Trophoblast cell (in vitro differentiated cells and primary cell): ENCODE results near the gene C17orf67.

Source experiments
- DNase-seq, 2 donors: peaks; one replicate each; pipeline ENCODE4 v3.0.0-alpha.2; 2016
- H2AFZ ChIP-seq: 2 replicates; pipeline ENCODE4 v1.6.1; 2013; ENCODE audit warnings: low read length, moderate library complexity, mild to moderate bottlenecking; ENCODE audit not compliant: insufficient read depth, poor library complexity
- H2AK5ac ChIP-seq: 2 replicates; pipeline ENCODE4 v1.6.1; 2013; ENCODE audit warnings: mild to moderate bottlenecking, low read length
- H2BK120ac ChIP-seq: 2 replicates; pipeline ENCODE4 v1.6.1; 2013; ENCODE audit warnings: low read length, mild to moderate bottlenecking, moderate library complexity; ENCODE audit not compliant: insufficient read depth, poor library complexity
- H2BK12ac ChIP-seq: 2 replicates; pipeline ENCODE4 v1.6.1; 2013; ENCODE audit warnings: mild to moderate bottlenecking, low read length, moderate library complexity
- H2BK5ac ChIP-seq: 2 replicates; pipeline ENCODE4 v1.6.1; 2013; ENCODE audit warnings: low read length, low read depth, moderate library complexity, mild to moderate bottlenecking; ENCODE audit not compliant: poor library complexity
- H3K14ac ChIP-seq: 2 replicates; pipeline ENCODE4 v1.6.1; 2013; ENCODE audit warnings: mild to moderate bottlenecking, low read length
- H3K18ac ChIP-seq: 2 replicates; pipeline ENCODE4 v1.6.1; 2013; ENCODE audit warnings: mild to moderate bottlenecking, low read length
- H3K23ac ChIP-seq: 2 replicates; pipeline ENCODE4 v1.6.1; 2013; ENCODE audit warnings: low read length
- H3K27ac ChIP-seq: 2 replicates; pipeline ENCODE4 v1.5.1; 2013; ENCODE audit warnings: low read depth, mild to moderate bottlenecking, inconsistent platforms, low read length, moderate library complexity
- H3K27me3 ChIP-seq: 2 replicates; pipeline ENCODE4 v1.6.1; 2013; ENCODE audit warnings: inconsistent platforms, mild to moderate bottlenecking, low read length, moderate library complexity; ENCODE audit not compliant: insufficient read depth
- H3K36me3 ChIP-seq, 2 experiments: 1 replicate in 1 of 2; 2 replicates in 1 of 2; pipeline ENCODE4 v1.6.1; 2013; ENCODE audit warnings: low read length in 2 of 2, mild to moderate bottlenecking in 2 of 2, moderate library complexity in 1 of 2; ENCODE audit not compliant: insufficient read depth in 2 of 2, control insufficient read depth in 1 of 2
- H3K4ac ChIP-seq: 2 replicates; pipeline ENCODE4 v1.6.1; 2013; ENCODE audit warnings: low read depth, mild to moderate bottlenecking, low read length, moderate library complexity
- H3K4me1 ChIP-seq, 2 experiments: 1 replicate in 1 of 2; 2 replicates in 1 of 2; pipeline ENCODE4 v1.6.1; 2013; ENCODE audit warnings: low read length in 2 of 2, mild to moderate bottlenecking in 2 of 2, moderate library complexity in 1 of 2; ENCODE audit not compliant: insufficient read depth in 2 of 2, control insufficient read depth in 1 of 2
- H3K4me2 ChIP-seq: 2 replicates; pipeline ENCODE4 v1.6.1; 2013; ENCODE audit warnings: inconsistent platforms, mild to moderate bottlenecking, low read length, moderate library complexity
- H3K4me3 ChIP-seq: 2 replicates; pipeline ENCODE4 v1.5.1; 2013; ENCODE audit warnings: mild to moderate bottlenecking, low read depth, low read length, inconsistent platforms
- H3K79me1 ChIP-seq: one replicate; pipeline ENCODE4 v1.6.1; 2013; ENCODE audit warnings: low read length
- H3K79me2 ChIP-seq: 2 replicates; pipeline ENCODE4 v1.6.1; 2013; ENCODE audit warnings: low read length, mild to moderate bottlenecking; ENCODE audit not compliant: control insufficient read depth, insufficient read depth, poor library complexity
- H3K9ac ChIP-seq: 2 replicates; pipeline ENCODE4 v1.6.1; 2013; ENCODE audit warnings: mild to moderate bottlenecking, low read length
- H3K9me3 ChIP-seq: 2 replicates; pipeline ENCODE4 v1.6.1; 2013; ENCODE audit warnings: low read depth, mild to moderate bottlenecking, control low read depth, inconsistent platforms, low read length; ENCODE audit not compliant: insufficient read depth
- H4K12ac ChIP-seq: 2 replicates; pipeline ENCODE4 v1.6.1; 2013; ENCODE audit warnings: low read depth, mild to moderate bottlenecking, low read length, moderate library complexity
- H4K8ac ChIP-seq: 2 replicates; pipeline ENCODE4 v1.6.1; 2013; ENCODE audit warnings: low read depth, mild to moderate bottlenecking, low read length, moderate library complexity
- H4K91ac ChIP-seq: one replicate; pipeline ENCODE4 v1.6.1; 2013; ENCODE audit warnings: low read depth, mild to moderate bottlenecking, low read length, moderate library complexity
- WGBS: extraction: QIAGEN DNeasy Blood & Tissue Kit; methylation state at CpG from one replicate; pipeline ENCODE4 v1.1.7; 2013; ENCODE audit warnings: missing lambda C conversion rate; ENCODE audit not compliant: insufficient read length, insufficient coverage; ENCODE audit errors: extremely low coverage; 5-methylcytosine and 5-hydroxymethylcytosine counted together

C17orf67 gene

DNA sequence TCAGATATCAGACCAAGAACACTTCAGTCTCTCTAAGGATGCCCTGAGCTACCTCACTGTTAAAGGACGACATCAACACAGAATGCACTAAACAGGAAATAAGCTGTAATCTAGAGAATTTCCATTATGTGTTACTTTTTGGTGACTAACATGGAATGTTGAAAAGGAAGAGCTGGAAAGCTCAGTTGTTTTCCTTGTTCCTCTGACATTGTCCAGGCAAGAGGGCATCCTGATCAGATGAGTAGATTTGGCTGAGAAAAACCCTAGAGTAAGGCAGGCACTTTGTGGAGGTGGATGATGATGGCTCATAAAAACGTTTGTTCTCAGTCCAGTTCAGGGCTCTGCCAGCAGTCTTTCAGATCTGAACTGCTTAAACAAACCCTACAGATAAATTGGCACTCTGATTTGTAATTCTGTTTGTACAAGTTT lies 34.2 kb upstream of the C17orf67 start:
- no peaks in the 10 kb centered on the region for H3K79me2 ChIP-seq
- H4K91ac ChIP-seq: no peak overlapping the region
- H3K79me1 ChIP-seq: peaks cover 1% of the 10 kb centered on the region
- H3K23ac ChIP-seq: no peak overlapping the region
- peak overlapping the region; percentile 73 for H3K27ac ChIP-seq
- no peak overlapping the region for H3K9ac ChIP-seq
- H3K4ac ChIP-seq: no peak overlapping the region
- peak overlapping the region; percentile 9 for H3K4me2 ChIP-seq
- no peak overlapping the region for H2BK5ac ChIP-seq
- no peak overlapping the region for H3K14ac ChIP-seq
- peak; percentile 62 to 83 for DNase-seq
- H4K12ac ChIP-seq: no peak overlapping the region
- H3K9me3 ChIP-seq: no peaks in the 10 kb centered on the region
- H3K4me1 ChIP-seq: peaks cover 3 to 9% of the 10 kb centered on the region in 2 experiments
- no peak overlapping the region for H2AFZ ChIP-seq
- no peak overlapping the region for H4K8ac ChIP-seq
- H3K36me3 ChIP-seq: no peaks in the 10 kb centered on the region
- H2AK5ac ChIP-seq: no peak overlapping the region
- H2BK120ac ChIP-seq: no peak overlapping the region
- H3K4me3 ChIP-seq: no peak overlapping the region
- no peaks in the 10 kb centered on the region for H3K27me3 ChIP-seq
- H2BK12ac ChIP-seq: no peak overlapping the region
- no CpG with 5 or more reads among the region's 2 CpGs for WGBS
- no peak overlapping the region for H3K18ac ChIP-seq

DNA sequence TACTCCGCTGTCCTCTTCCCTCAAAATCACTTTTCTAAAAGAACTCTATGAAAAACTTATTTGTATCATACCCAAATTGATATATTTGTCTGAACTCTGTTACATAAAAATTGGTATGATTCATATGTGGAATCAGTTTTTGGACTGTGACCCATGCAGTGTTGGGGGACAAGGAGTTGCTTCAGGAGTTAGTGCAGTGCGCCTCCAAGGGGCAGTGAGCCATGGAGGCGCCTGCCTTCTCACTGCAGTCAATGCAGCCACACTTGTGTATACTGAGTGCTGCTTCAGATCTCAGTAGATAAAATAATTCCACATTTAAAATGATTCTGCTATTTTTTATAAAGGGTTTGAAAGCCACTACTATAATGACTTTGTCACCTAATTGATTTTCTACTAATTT lies 32.8 kb upstream of the C17orf67 start:
- peaks cover 3 to 9% of the 10 kb centered on the region in 2 experiments for H3K4me1 ChIP-seq
- no peaks in the 10 kb centered on the region for H3K9me3 ChIP-seq
- H3K14ac ChIP-seq: no peak overlapping the region
- H2BK12ac ChIP-seq: no peak overlapping the region
- H3K18ac ChIP-seq: no peak overlapping the region
- no peak overlapping the region for H2BK5ac ChIP-seq
- peaks cover 1 to 2% of the 10 kb centered on the region in 2 experiments for H3K36me3 ChIP-seq
- H3K79me1 ChIP-seq: peaks cover 1% of the 10 kb centered on the region
- H3K23ac ChIP-seq: no peak overlapping the region
- no peak overlapping the region for H3K4me2 ChIP-seq
- H3K27me3 ChIP-seq: no peaks in the 10 kb centered on the region
- no peak overlapping the region for H3K4me3 ChIP-seq
- H4K8ac ChIP-seq: peak overlapping the region; percentile 38
- no peak overlapping the region for H3K27ac ChIP-seq
- no peaks in the 10 kb centered on the region for H3K79me2 ChIP-seq
- H2BK120ac ChIP-seq: peak overlapping the region; percentile 88
- DNase-seq: no peak
- H2AK5ac ChIP-seq: no peak overlapping the region
- no CpG with 5 or more reads among the region's 3 CpGs for WGBS
- no peak overlapping the region for H3K9ac ChIP-seq
- no peak overlapping the region for H4K12ac ChIP-seq
- H2AFZ ChIP-seq: no peak overlapping the region
- peak overlapping the region; percentile 24 for H4K91ac ChIP-seq
- no peak overlapping the region for H3K4ac ChIP-seq

DNA sequence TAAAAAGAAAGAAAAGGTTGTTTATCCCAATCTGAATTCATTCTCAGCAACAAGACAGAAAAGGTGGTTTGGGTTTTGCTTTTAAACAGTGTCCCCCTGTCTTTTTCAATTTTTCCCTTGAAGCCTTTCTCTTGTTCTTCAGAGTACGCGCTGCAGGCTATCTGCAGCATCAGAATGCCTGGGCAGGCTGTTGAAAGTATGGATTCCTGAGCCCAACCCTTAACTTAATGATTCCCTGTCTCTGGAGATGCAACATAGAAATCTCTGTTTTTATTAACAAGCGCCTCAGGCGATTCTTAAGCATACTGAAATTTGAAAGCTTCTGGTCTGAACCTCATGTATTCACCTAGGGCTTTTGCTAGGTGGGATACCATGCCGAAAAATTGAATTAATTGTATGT lies 32.4 kb upstream of the C17orf67 start:
- H4K8ac ChIP-seq: no peak overlapping the region
- peaks cover 1 to 2% of the 10 kb centered on the region in 2 experiments for H3K36me3 ChIP-seq
- no peak overlapping the region for H3K4ac ChIP-seq
- no peak overlapping the region for H2BK120ac ChIP-seq
- no peaks in the 10 kb centered on the region for H3K27me3 ChIP-seq
- no peak overlapping the region for H2AK5ac ChIP-seq
- H4K91ac ChIP-seq: no peak overlapping the region
- no peak overlapping the region for H3K9ac ChIP-seq
- no peaks in the 10 kb centered on the region for H3K79me2 ChIP-seq
- H2BK5ac ChIP-seq: no peak overlapping the region
- H3K4me3 ChIP-seq: no peak overlapping the region
- WGBS: no CpG with 5 or more reads among the region's 5 CpGs
- peaks cover 1% of the 10 kb centered on the region for H3K79me1 ChIP-seq
- no peak overlapping the region for H2BK12ac ChIP-seq
- no peak overlapping the region for H3K23ac ChIP-seq
- no peak overlapping the region for H4K12ac ChIP-seq
- no peak overlapping the region for H3K14ac ChIP-seq
- no peak overlapping the region for H2AFZ ChIP-seq
- H3K18ac ChIP-seq: no peak overlapping the region
- H3K9me3 ChIP-seq: no peaks in the 10 kb centered on the region
- H3K27ac ChIP-seq: no peak overlapping the region
- peaks cover 3 to 9% of the 10 kb centered on the region in 2 experiments for H3K4me1 ChIP-seq
- no peak overlapping the region for H3K4me2 ChIP-seq
- peak; percentile 38 to 65 for DNase-seq

DNA sequence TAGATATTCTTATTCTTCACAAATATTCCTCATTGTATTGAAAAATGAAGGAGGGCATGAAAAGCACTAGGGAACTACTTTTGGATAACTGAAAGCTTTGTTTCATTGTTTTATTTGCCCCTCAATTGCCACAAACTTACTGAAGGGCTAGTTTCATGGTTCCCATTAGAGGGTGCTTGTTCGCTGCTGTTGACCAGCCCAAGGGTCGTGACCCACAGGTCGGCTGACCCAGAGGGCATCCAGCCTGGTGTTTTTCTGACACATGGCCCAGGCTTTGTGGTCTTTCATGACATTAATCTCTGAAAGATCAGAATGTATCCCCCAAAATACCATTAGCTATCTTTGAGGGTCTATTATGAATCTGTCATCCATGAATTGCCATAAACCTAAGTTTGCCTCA lies 30.3 kb upstream of the C17orf67 start:
- Histone ChIP-seq H3K14ac (no peak overlapping the region), H3K27me3 (no peaks in the 10 kb centered on the region)
- WGBS: no CpG with 5 or more reads among the region's 3 CpGs

More for the DNA sequence above, 30.3 kb upstream of the C17orf67 start:
- H3K4ac ChIP-seq: no peak overlapping the region
- peaks cover 3 to 4% of the 10 kb centered on the region in 2 experiments for H3K4me1 ChIP-seq
- no peak overlapping the region for H3K4me3 ChIP-seq
- no peak overlapping the region for H2BK12ac ChIP-seq
- H3K4me2 ChIP-seq: no peak overlapping the region
- no peak overlapping the region for H2AK5ac ChIP-seq
- H4K12ac ChIP-seq: no peak overlapping the region
- no peak for DNase-seq
- peaks cover 1 to 6% of the 10 kb centered on the region in 2 experiments for H3K36me3 ChIP-seq
- no peaks in the 10 kb centered on the region for H3K9me3 ChIP-seq
- no peak overlapping the region for H4K8ac ChIP-seq
- H3K23ac ChIP-seq: no peak overlapping the region
- no peak overlapping the region for H3K27ac ChIP-seq
- H4K91ac ChIP-seq: no peak overlapping the region
- no peak overlapping the region for H2BK5ac ChIP-seq
- H3K79me2 ChIP-seq: no peaks in the 10 kb centered on the region
- H2AFZ ChIP-seq: no peak overlapping the region
- H2BK120ac ChIP-seq: no peak overlapping the region
- no peak overlapping the region for H3K9ac ChIP-seq
- no peak overlapping the region for H3K18ac ChIP-seq
- peaks cover 1% of the 10 kb centered on the region for H3K79me1 ChIP-seq
